ENCODE measurements around the gene ARID4A. TPM values are rescaled to one million over a fixed set of nuclear protein-coding genes. Genes with fewer than 3 reads are reported as not detected.

Gene ARID4A
- total RNA-seq, 4 donors from 2014 or later, result 8.2 to 37.5 (median 21.0) TPM

- peak overlapping the region; percentile 91 to 92 for H3K4me3 ChIP-seq
- DNase-seq, result peak in 1 of 2 donors; percentile 30
- H3K4me1 ChIP-seq, result peaks cover 0 to 9% of the 10 kb centered on the region in 2 donors
- H3K36me3 ChIP-seq, result no peaks in the 10 kb centered on the region
- no peaks in the 10 kb centered on the region for H3K27me3 ChIP-seq
- TF ChIP-seq CTCF (IDR thresholded peaks at IDR 0.05) (no peak), POLR2A (IDR thresholded peaks at IDR 0.05) (no peak)
- H3K27ac ChIP-seq, result peak overlapping the region; percentile 96
- intact Hi-C loops (cut with DNase I; ENCODE audit: low total_unique reads), result loop anchor here (10.0 kb wide), 1 partner anchor 55 kb away; the partner anchor contains the start of gene PSMA3
- no peaks in the 10 kb centered on the region for H3K9me3 ChIP-seq
Observed at GRCh38 chr14:58299401-58300330, 1.3 kb downstream of the ARID4A start.

- TF ChIP-seq CTCF (IDR thresholded peaks at IDR 0.05), result no peak
- Histone ChIP-seq H3K27me3 (no peaks in the 10 kb centered on the region), H3K36me3 (no peaks in the 10 kb centered on the region), H3K4me3 (no peak overlapping the region), H3K9me3 (no peaks in the 10 kb centered on the region), H3K4me1 (peaks cover 0 to 9% of the 10 kb centered on the region in 2 donors), H3K27ac (no peak overlapping the region)
- no peak for DNase-seq
- intact Hi-C loops (cut with DNase I; ENCODE audit: low total_unique reads), result no loop called here
Observed at GRCh38 chr14:58301416-58301815, 3.1 kb downstream of the ARID4A start.

- DNase-seq, result no peak
- Histone ChIP-seq H3K9me3 (no peaks in the 10 kb centered on the region), H3K4me1 (peaks cover 0 to 4% of the 10 kb centered on the region in 2 donors), H3K4me3 (no peak overlapping the region), H3K27ac (no peak overlapping the region), H3K36me3 (no peaks in the 10 kb centered on the region), H3K27me3 (no peaks in the 10 kb centered on the region)
- intact Hi-C loops (cut with DNase I; ENCODE audit: low total_unique reads), result no loop called here
- no peak for TF ChIP-seq POLR2A (IDR thresholded peaks at IDR 0.05)
- no peak for TF ChIP-seq CTCF (IDR thresholded peaks at IDR 0.05)
Observed at GRCh38 chr14:58305730-58306129, 7.4 kb downstream of the ARID4A start.

- Histone ChIP-seq H3K27me3 (no peaks in the 10 kb centered on the region), H3K4me1 (peaks cover 0 to 4% of the 10 kb centered on the region in 2 donors), H3K36me3 (no peaks in the 10 kb centered on the region), H3K27ac (no peak overlapping the region), H3K9me3 (no peaks in the 10 kb centered on the region), H3K4me3 (no peak overlapping the region)
- TF ChIP-seq CTCF (IDR thresholded peaks at IDR 0.05) (no peak), POLR2A (IDR thresholded peaks at IDR 0.05) (no peak)
- intact Hi-C loops (cut with DNase I; ENCODE audit: low total_unique reads), result no loop called here
- no peak for DNase-seq
Observed at GRCh38 chr14:58307597-58308316, 9.4 kb downstream of the ARID4A start.

- Histone ChIP-seq H3K4me1 (no peaks in the 10 kb centered on the region), H3K36me3 (no peaks in the 10 kb centered on the region), H3K9me3 (no peaks in the 10 kb centered on the region), H3K27ac (no peak overlapping the region), H3K27me3 (no peaks in the 10 kb centered on the region), H3K4me3 (no peak overlapping the region)
- TF ChIP-seq CTCF (IDR thresholded peaks at IDR 0.05) (no peak), POLR2A (IDR thresholded peaks at IDR 0.05) (no peak)
- intact Hi-C loops (cut with DNase I; ENCODE audit: low total_unique reads), result no loop called here
- DNase-seq, result no peak
Observed at GRCh38 chr14:58309086-58309485, 10.7 kb downstream of the ARID4A start.
